ENCODE results near the gene COP1.

- TF ChIP-seq FOXK1 (CRISPR knock-in tag; IDR thresholded peaks at IDR 0.05; ENCODE audit: borderline replicate concordance, low read depth) (no peak), NAIF1 (CRISPR knock-in tag; IDR thresholded peaks at IDR 0.05; ENCODE audit: borderline replicate concordance) (no peak), ARNTL (CRISPR knock-in tag; IDR thresholded peaks at IDR 0.05) (no peak), HNRNPK (IDR thresholded peaks at IDR 0.05; ENCODE audit: low read depth, low read length, poor library complexity, severe bottlenecking) (no peak), ETS1 (CRISPR knock-in tag; IDR thresholded peaks at IDR 0.05) (no peak), CTCF (CRISPR knock-in tag; IDR thresholded peaks at IDR 0.05) (no peak), ATF1 (CRISPR knock-in tag; IDR thresholded peaks at IDR 0.05) (no peak), POLR2A (IDR thresholded peaks at IDR 0.05; ENCODE audit: insufficient read depth in 1 of 2, low read depth in 2 of 2, low read length in 2 of 2) (no peak), CEBPB (IDR thresholded peaks at IDR 0.05; ENCODE audit: borderline replicate concordance, low read depth, low read length) (no peak), PHF21A (CRISPR knock-in tag; IDR thresholded peaks at IDR 0.05) (no peak), CREB1 (IDR thresholded peaks at IDR 0.05) (no peak), CREB1 (CRISPR knock-in tag; IDR thresholded peaks at IDR 0.05) (no peak)
These were observed 311.1 kb downstream of the COP1 start for GRCh38 chr1:175895966-175896365.

Measured in HepG2 (cell line).